Aorta (tissue), 5 donors: ENCODE measurements around the gene HLCS. TPM values are rescaled to one million over a fixed set of nuclear protein-coding genes. Genes with fewer than 3 reads are reported as not detected.

Experiments used
- ATAC-seq: fragments of 200-7000 bp; cut with Tn5 transposase; one replicate; pipeline ENCODE4 v1.9.1; 2022; ENCODE audit warnings: moderate library complexity; ENCODE audit not compliant: low FRiP score
- DNase-seq, 2 donors: peaks; one replicate each; pipeline ENCODE4 v3.0.0-alpha.2; 2020
- H3K27ac ChIP-seq, 2 donors: one replicate each; pipeline ENCODE4 v1.5.1; 2013; ENCODE audit warnings: low read length in 2 of 2, mild to moderate bottlenecking in 2 of 2, moderate library complexity in 2 of 2, control low read depth in 1 of 2, inconsistent platforms in 1 of 2, low read depth in 1 of 2
- H3K27me3 ChIP-seq, 2 donors: one replicate each; pipeline ENCODE4 v1.6.1; 2013; ENCODE audit warnings: control low read depth in 1 of 2, low read length in 1 of 2, mild to moderate bottlenecking in 1 of 2, moderate library complexity in 1 of 2; ENCODE audit not compliant: insufficient read depth in 2 of 2, control insufficient read depth in 1 of 2
- H3K36me3 ChIP-seq, 2 donors: one replicate each; pipeline ENCODE4 v1.6.1; 2013; ENCODE audit warnings: control low read depth in 1 of 2, low read length in 1 of 2, mild to moderate bottlenecking in 1 of 2; ENCODE audit not compliant: insufficient read depth in 2 of 2, control insufficient read depth in 1 of 2
- H3K4me1 ChIP-seq, 2 donors: one replicate each; pipeline ENCODE4 v1.6.1; 2013; ENCODE audit warnings: low read length in 2 of 2, control low read depth in 1 of 2, mild to moderate bottlenecking in 1 of 2, moderate library complexity in 1 of 2; ENCODE audit not compliant: insufficient read depth in 2 of 2, control insufficient read depth in 1 of 2
- H3K4me3 ChIP-seq, 2 donors: one replicate each; pipeline ENCODE4 v1.5.1; 2013; ENCODE audit warnings: low read length in 2 of 2, control low read depth in 1 of 2, mild to moderate bottlenecking in 1 of 2
- H3K9me3 ChIP-seq: one replicate; pipeline ENCODE4 v1.6.1; 2013; ENCODE audit warnings: mild to moderate bottlenecking, low read length; ENCODE audit not compliant: control insufficient read depth
- WGBS, 2 donors: extraction: QIAGEN DNeasy Blood & Tissue Kit; methylation state at CpG; one replicate each; pipeline ENCODE4 v1.1.7; 2013; 5-methylcytosine and 5-hydroxymethylcytosine counted together
- intact Hi-C, 2 donors: fragments of 100-400 bp; cut with DNase I; formaldehyde crosslinking; loops; one replicate each; pipeline versions ENCODE4 v1.14.2 to v1.15.0; 2022
- polyA plus RNA-seq, 2 donors: library from polyadenylated mRNA; stranded (reverse); fragments of 200-250 nt; gene quantifications; one replicate each; pipeline ENCODE4 v1.2.3, GENCODE V29; 2013
- total RNA-seq, 2 donors: library from RNA; stranded (reverse); fragmentation: NEBNext Ultra II Directional; extraction: Animal tissue kit (Norgen Biotek cat#: 25700); gene quantifications; one replicate each; pipeline ENCODE4 v1.2.1, GENCODE V29; 2021
- donor health status: healthy with polysubstance abuse.
- donor health status: Bipolar disorder and iron deficiency.
- donor health status: DM: no; HTN: no; CAD: no.
- donor health status: DM: no; HTN: no; CAD: no.
- donor health status: DM: yes; HTN: yes; CAD: no.

HLCS gene
- total and polyA plus RNA-seq, 4 donors, result 2.1 to 19.7 (median 10.6) TPM

DNA sequence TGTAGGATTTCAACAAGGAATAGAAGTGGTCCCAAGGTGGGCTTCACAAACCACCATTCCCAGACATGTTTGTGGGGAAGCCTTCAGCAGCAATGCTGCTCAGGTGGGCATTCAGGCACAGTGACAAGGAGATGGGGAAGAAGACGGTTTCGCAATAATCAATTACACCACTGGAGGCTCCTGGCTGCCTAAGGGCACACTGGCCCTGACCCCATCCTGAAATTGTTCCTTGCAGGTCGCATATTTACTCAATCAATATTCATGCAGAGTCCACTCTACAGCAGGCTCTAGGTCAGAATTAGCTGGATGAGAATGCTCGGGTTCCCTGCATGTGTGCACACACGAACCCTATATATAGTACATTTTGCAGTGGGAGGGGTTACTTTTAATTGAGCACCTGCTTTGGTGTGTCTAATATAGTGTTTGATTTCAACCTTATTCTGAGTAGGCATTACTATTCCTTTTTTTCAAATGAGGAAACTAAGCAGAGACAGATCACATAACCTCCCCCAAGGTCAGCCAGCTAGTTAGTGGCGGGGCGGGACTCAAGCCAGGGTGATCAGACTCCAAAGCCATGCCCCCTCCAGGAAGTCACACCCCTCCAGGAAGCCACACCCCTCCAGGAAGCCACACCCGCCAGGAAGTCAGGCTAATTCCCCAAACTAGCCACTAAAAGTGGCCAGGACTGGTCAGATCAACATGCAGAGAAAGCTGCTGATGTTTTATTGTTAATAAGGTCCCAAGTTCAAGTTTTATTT lies 106.5 kb downstream of the HLCS start:
- no peak overlapping the region for H3K4me3 ChIP-seq
- H3K36me3 ChIP-seq, result no peaks in the 10 kb centered on the region
- H3K27ac ChIP-seq, result no peak overlapping the region
- H3K9me3 ChIP-seq, result no peaks in the 10 kb centered on the region
- DNase-seq (peak; percentile 82 to 89), ATAC-seq (peak; percentile 80)
- H3K4me1 ChIP-seq, result no peaks in the 10 kb centered on the region
- H3K27me3 ChIP-seq, result no peaks in the 10 kb centered on the region
- WGBS, 2 donors, result 92 to 94% methylated on average over 8 of the region's 8 CpGs
- intact Hi-C loops, result no loop called here

DNA sequence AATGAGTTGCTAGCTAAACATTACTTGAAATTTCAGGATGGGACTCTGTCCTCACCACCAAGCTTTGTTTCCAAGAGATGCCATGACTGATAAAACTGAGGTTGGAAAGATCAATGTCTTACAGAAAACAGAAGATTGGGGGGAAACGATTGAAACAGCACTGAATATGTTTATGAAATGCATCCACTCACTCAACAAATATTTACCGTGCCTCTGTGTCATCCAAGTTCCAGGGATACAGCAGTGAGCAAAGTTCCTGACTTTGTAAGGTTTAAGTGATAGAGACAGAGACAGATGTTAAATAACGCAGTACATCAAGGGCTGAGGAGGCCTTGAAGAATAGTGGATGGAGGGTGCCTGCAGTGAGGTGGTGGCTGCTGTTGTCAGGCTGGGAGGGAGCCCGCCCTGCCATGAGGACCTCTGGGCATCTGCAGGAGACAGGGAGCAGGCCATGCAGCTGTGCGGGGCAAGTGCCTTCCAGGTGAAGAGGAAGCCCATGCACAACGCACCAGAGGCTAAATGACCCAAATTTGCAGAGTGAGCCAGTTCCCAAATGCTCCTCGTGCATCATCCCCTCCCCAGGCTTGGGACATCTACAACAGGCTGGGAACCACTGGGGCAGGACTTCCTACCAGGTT lies 108.0 kb downstream of the HLCS start:
- intact Hi-C loops, result no loop called here
- Histone ChIP-seq H3K4me1 (no peaks in the 10 kb centered on the region), H3K9me3 (no peaks in the 10 kb centered on the region), H3K4me3 (no peak overlapping the region), H3K27ac (no peak overlapping the region), H3K27me3 (no peaks in the 10 kb centered on the region), H3K36me3 (no peaks in the 10 kb centered on the region)
- 95% methylated on average over 7 of the region's 7 CpGs for WGBS, 2 donors
- DNase-seq, result no peak
- ATAC-seq, result no peak

DNA sequence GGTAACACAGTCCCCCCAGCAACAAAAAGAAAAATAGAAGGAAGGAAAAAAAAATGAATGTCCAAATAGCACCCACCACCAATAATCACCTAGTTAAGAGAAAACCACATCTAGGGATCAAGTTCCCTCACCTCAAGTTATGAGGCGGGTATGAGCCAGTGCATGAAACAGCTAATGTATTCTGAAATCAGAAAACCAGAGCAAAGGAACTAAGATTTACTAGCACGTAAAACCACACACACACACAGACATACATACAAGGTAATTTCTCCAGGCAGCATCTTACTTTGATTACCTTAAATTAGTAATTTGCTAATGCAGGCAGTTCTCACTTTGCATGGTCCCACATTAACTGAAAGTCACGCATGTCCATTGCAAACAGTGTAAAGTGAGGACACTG lies 109.8 kb downstream of the HLCS start:
- ATAC-seq (no peak), DNase-seq (no peak)
- no peak overlapping the region for H3K27ac ChIP-seq
- H3K4me1 ChIP-seq, result no peaks in the 10 kb centered on the region
- intact Hi-C loops, result no loop called here
- no peaks in the 10 kb centered on the region for H3K36me3 ChIP-seq
- H3K9me3 ChIP-seq, result no peaks in the 10 kb centered on the region
- H3K27me3 ChIP-seq, result no peaks in the 10 kb centered on the region
- WGBS, 2 donors, result 96% methylated on average over 3 of the region's 3 CpGs
- no peak overlapping the region for H3K4me3 ChIP-seq

DNA sequence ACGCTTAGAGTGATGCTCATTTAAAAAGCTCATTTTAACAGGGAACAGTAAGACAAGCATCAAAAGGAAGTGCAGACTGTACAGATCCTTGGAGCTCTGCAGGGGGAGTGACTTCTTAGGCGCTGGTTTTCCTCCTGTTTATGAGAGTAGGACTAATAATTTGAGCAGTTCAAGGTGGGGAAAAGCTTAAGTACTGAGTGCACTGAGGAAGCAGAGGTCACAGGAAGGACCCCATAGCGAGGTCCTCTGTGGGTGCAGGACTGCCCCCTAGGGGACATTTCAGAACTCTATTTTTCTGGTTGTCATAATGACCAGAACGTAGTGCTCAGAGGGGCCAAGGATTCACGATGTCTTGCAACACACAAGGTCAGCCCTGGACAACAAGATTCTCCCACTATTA lies 112.1 kb downstream of the HLCS start:
- intact Hi-C loops, result no loop called here
- Histone ChIP-seq H3K36me3 (no peaks in the 10 kb centered on the region), H3K9me3 (no peaks in the 10 kb centered on the region), H3K27me3 (no peaks in the 10 kb centered on the region), H3K4me1 (peaks cover 0 to 2% of the 10 kb centered on the region in 2 donors), H3K4me3 (no peak overlapping the region), H3K27ac (no peak overlapping the region)
- WGBS, 2 donors, result 75 to 77% methylated on average over 5 of the region's 5 CpGs
- DNase-seq (no peak), ATAC-seq (no peak)

DNA sequence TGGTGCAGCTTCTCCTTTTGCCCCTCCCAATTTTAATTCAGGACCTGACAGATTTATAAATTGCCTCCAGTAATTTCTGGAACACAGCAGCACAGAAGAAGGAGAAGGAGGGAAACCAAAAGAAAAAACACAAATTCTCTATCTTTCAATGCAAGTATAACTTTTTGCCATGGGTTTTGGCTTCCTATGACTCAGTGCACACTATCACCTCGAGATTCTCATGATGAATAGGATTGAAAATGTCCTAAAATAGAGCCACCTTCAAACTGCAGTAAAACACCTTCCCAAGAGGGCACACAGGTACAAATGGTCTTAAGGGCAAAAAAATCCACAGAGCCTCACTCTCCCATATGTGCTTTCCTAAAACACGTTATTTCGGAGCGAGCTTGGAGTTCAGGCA lies 113.6 kb downstream of the HLCS start:
- DNase-seq (no peak), ATAC-seq (no peak)
- Histone ChIP-seq H3K4me1 (peaks cover 0 to 2% of the 10 kb centered on the region in 2 donors), H3K27me3 (no peaks in the 10 kb centered on the region), H3K36me3 (no peaks in the 10 kb centered on the region), H3K27ac (no peak overlapping the region), H3K4me3 (no peak overlapping the region), H3K9me3 (no peaks in the 10 kb centered on the region)
- WGBS, 2 donors, result 82 to 86% methylated on average over 4 of the region's 4 CpGs
- intact Hi-C loops, result no loop called here

DNA sequence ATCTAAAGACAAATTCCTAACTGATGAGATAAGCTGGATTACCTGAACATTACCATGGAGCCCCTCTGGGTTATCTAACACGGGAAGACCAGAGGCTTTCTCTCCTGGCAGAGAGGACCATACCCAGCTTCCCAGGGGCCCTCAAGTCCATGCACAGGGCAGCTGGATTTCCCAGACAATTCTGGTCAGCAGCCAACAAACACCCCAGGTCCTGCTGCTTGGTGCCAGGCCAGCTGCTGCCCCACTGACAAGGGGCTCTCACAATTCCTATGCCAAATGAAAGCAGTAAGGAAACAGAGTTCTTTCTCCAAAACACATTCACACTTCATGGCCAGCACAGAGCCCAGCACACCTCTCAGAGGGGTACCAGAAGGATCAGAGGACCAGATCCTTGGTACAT lies 114.2 kb downstream of the HLCS start:
- 69 to 76% methylated on average over 1 of the region's 1 CpG for WGBS, 2 donors
- no peak overlapping the region for H3K27ac ChIP-seq
- no peaks in the 10 kb centered on the region for H3K9me3 ChIP-seq
- no peaks in the 10 kb centered on the region for H3K36me3 ChIP-seq
- DNase-seq (no peak), ATAC-seq (no peak)
- intact Hi-C loops, result no loop called here
- H3K4me1 ChIP-seq, result peaks cover 0 to 2% of the 10 kb centered on the region in 2 donors
- no peaks in the 10 kb centered on the region for H3K27me3 ChIP-seq
- no peak overlapping the region for H3K4me3 ChIP-seq

DNA sequence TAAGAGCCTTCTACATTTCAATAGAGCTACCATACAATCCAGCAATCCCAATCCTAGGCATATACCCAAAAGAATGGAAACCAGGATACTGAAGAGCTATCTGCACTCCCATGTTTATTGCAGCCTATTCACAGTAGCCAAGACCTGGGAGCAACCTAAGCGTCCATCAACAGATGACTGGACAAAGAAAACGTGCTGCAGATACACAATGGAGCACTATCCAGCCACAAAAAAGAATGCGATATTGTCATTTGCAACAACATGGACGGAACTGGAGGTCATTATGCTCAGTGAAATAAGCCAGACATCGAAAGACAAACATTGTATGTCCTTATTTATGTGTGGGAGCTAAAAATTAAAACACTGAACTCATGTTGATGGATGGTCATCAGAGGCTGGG lies 115.3 kb downstream of the HLCS start:
- no peak for ATAC-seq
- intact Hi-C loops, result no loop called here
- H3K27ac ChIP-seq, result no peak overlapping the region
- no peak for DNase-seq
- no peaks in the 10 kb centered on the region for H3K9me3 ChIP-seq
- no peaks in the 10 kb centered on the region for H3K27me3 ChIP-seq
- H3K4me3 ChIP-seq, result no peak overlapping the region
- H3K36me3 ChIP-seq, result no peaks in the 10 kb centered on the region
- peaks cover 0 to 2% of the 10 kb centered on the region in 2 donors for H3K4me1 ChIP-seq
- WGBS, 2 donors, result 92 to 94% methylated on average over 5 of the region's 5 CpGs

DNA sequence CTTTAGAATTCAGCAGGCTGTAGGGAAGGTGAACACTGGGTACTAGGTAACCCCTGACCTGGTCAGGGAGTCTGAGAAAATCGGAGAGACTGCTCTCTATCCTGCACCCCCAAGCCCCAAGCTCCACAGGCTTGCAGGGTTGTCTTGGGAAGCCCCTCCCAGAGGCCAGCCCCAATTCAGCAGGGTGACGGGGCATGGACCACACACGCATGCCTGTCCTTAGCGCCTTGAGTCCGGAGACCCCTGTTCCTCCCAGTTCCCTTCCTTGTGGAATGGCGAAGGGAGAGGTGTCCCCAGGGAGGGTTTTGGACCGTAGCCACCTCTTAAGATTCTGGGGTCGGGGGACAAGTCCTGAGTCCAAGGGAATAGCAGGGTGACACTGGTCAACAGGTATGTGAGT lies 116.1 kb downstream of the HLCS start:
- H3K9me3 ChIP-seq, result no peaks in the 10 kb centered on the region
- no peaks in the 10 kb centered on the region for H3K36me3 ChIP-seq
- intact Hi-C loops, result no loop called here
- no peak overlapping the region for H3K27ac ChIP-seq
- no peaks in the 10 kb centered on the region for H3K27me3 ChIP-seq
- H3K4me3 ChIP-seq, result no peak overlapping the region
- 94 to 95% methylated on average over 8 of the region's 8 CpGs for WGBS, 2 donors
- no peak for DNase-seq
- H3K4me1 ChIP-seq, result peaks cover 0 to 2% of the 10 kb centered on the region in 2 donors
- no peak for ATAC-seq

DNA sequence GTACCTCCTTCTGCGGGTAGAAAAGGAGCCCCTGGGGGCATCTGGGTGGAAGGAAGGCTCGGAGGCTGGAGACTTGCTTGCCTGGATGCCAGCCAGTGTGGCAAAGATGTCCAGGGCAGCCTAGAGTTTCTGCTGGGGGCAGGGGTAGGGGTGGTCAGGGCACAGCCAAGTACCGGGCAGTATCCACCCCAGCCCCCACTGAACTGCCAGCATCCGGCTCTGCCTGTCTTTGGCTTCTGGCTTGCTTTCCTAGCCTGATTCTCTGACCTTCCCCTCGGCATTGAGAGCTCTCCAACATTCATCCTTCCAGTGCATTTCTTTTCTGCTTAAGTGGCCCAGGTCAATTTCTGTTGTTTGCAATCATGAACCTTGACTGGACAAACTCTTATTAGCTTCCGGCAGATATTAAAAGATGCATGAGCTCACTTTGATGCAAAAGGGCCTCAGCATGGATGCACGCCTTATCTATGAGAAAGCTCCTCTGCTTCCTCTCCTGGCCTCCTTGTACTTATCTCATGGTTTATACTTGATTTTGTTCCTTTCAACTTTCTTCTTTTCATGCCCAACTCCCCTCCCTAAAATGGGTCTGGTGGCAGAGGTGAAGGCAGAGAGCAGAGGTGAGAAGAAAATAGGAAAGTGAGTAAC lies 116.9 kb downstream of the HLCS start:
- no peak overlapping the region for H3K27ac ChIP-seq
- no peak overlapping the region for H3K4me3 ChIP-seq
- H3K36me3 ChIP-seq, result no peaks in the 10 kb centered on the region
- ATAC-seq (no peak), DNase-seq (no peak)
- peaks cover 0 to 2% of the 10 kb centered on the region in 2 donors for H3K4me1 ChIP-seq
- no peaks in the 10 kb centered on the region for H3K27me3 ChIP-seq
- 33 to 40% methylated on average over 7 of the region's 7 CpGs for WGBS, 2 donors
- intact Hi-C loops, result no loop called here
- no peaks in the 10 kb centered on the region for H3K9me3 ChIP-seq
